NCI-H524 (cell line): Measurements from ENCODE around the gene MAGEA2B.
"Not testable (repeated sequence)": the region's sequence is repeated elsewhere in the genome, so short reads cannot be mapped to it uniquely, and the experiment has no call there.

Source experiments
- DNase-seq, 2 experiments: peaks; one replicate each; lab custom pipeline; 2025; lab: John Stamatoyannopoulos, UW

The MAGEA2B gene

GRCh38 chrX:152713815-152714787 lies at the start of gene MAGEA2B:
MAGEA2B (plus strand) TSS chrX:152714628; CDS start chrX:152717107, 2,479 bp downstream.
- not testable (repeated sequence) for DNase-seq

GRCh38 chrX:152674135-152674534 lies 40.3 kb upstream of the MAGEA2B start:
- DNase-seq, result no peak

GRCh38 chrX:152674652-152675051 lies 39.8 kb upstream of the MAGEA2B start:
- DNase-seq, result not testable (repeated sequence)

GRCh38 chrX:152681012-152681411 lies 33.4 kb upstream of the MAGEA2B start:
- not testable (repeated sequence) for DNase-seq

- DNase-seq, result not testable (repeated sequence)
Observed at GRCh38 chrX:152697952-152698931, 16.2 kb upstream of the MAGEA2B start, which contains the start of gene MAGEA3. MAGEA3 (plus strand) TSS chrX:152698794; CDS start chrX:152700833, 2,039 bp downstream.

GRCh38 chrX:152700390-152700789 lies 14.0 kb upstream of the MAGEA2B start:
- DNase-seq, result not testable (repeated sequence)

- DNase-seq, result not testable (repeated sequence)
Observed at GRCh38 chrX:152706500-152706899, 7.9 kb upstream of the MAGEA2B start.

- not testable (repeated sequence) for DNase-seq
Observed at GRCh38 chrX:152709173-152709572, 5.3 kb upstream of the MAGEA2B start, which contains the start of gene CSAG2. CSAG2 (minus strand) TSS chrX:152709273; CDS start chrX:152709112, 161 bp downstream.

- DNase-seq, result not testable (repeated sequence)
Observed at GRCh38 chrX:152713195-152713594, 1.2 kb upstream of the MAGEA2B start.

- no peak for DNase-seq
Observed at GRCh38 chrX:152725409-152725808, 11.0 kb downstream of the MAGEA2B start.

GRCh38 chrX:152733261-152733975 lies 19.0 kb downstream of the MAGEA2B start, which contains the start of the genes CSAG1 and MAGEA12:
CSAG1 (minus strand) TSS chrX:152733721; CDS start chrX:152732460, 1,261 bp downstream.
MAGEA12 (plus strand) TSS chrX:152733757; CDS start chrX:152736162, 2,405 bp downstream.
- DNase-seq, result no peak

- not testable (repeated sequence) for DNase-seq
Observed at GRCh38 chrX:152734143-152734858, 19.9 kb downstream of the MAGEA2B start.

- DNase-seq, result no peak
Observed at GRCh38 chrX:152735101-152735500, 20.7 kb downstream of the MAGEA2B start.

GRCh38 chrX:152735860-152736511 lies 21.6 kb downstream of the MAGEA2B start:
- no peak for DNase-seq

- not testable (repeated sequence) for DNase-seq
Observed at GRCh38 chrX:152736528-152736927, 22.1 kb downstream of the MAGEA2B start.

GRCh38 chrX:152738560-152738959 lies 24.1 kb downstream of the MAGEA2B start:
- DNase-seq, result no peak

GRCh38 chrX:152753686-152754650 lies 39.5 kb downstream of the MAGEA2B start, which contains the start of gene MAGEA2:
MAGEA2 (minus strand) TSS chrX:152753842; CDS start chrX:152751363, 2,479 bp downstream.
- not testable (repeated sequence) for DNase-seq

GRCh38 chrX:152754871-152755270 lies 40.4 kb downstream of the MAGEA2B start:
- DNase-seq, result not testable (repeated sequence)
